Peyer's patch (tissue), 4 donors: ENCODE data around the gene KRT72.

Experiments used
- CTCF ChIP-seq, 6 experiments: fragments of 450-650 bp in 4 of 6; fragments of 200-600 bp in 2 of 6; sonication (generic) in 1 of 6; IDR thresholded peaks; one replicate each; pipeline ENCODE4 v1.5.1; 2017 to 2019; ENCODE audit warnings: antibody characterized with exemption in 6 of 6, mild to moderate bottlenecking in 3 of 6, moderate library complexity in 1 of 6
- POLR2A ChIP-seq, 2 donors: fragments of 450-650 bp; IDR thresholded peaks; one replicate each; pipeline ENCODE4 v1.5.1; 2017; ENCODE audit warnings: antibody characterized with exemption in 2 of 2, mild to moderate bottlenecking in 2 of 2, moderate library complexity in 2 of 2

- TF ChIP-seq CTCF (IDR thresholded peaks at IDR 0.05), result no peak
- TF ChIP-seq POLR2A (IDR thresholded peaks at IDR 0.05), result no peak
Observed at GRCh38 chr12:52636592-52637258, 35.5 kb upstream of the KRT72 start.
